Forelimb muscle (tissue), 1 donor: ENCODE results near the gene ITPKB. TPM values are rescaled to one million over a fixed set of nuclear protein-coding genes. Genes with fewer than 3 reads are reported as not detected.
"Not testable (repeated sequence)": the region's sequence is repeated elsewhere in the genome, so short reads cannot be mapped to it uniquely, and the experiment has no call there.

Experiments
- DNase-seq: peaks from one replicate; pipeline ENCODE4 v3.0.0-alpha.2; 2013; ENCODE audit warnings: low read depth
- polyA plus RNA-seq: library from polyadenylated mRNA; unstranded; fragments of 120-200 nt; gene quantifications from one replicate; pipeline ENCODE4 v1.2.1, GENCODE V29; 2013; ENCODE audit not compliant: insufficient read length

The ITPKB gene
- polyA plus RNA-seq, 1 donor, result 18.9 TPM

GRCh38 chr1:226652613-226653012, 86.5 kb downstream of the ITPKB start:
- no peak for DNase-seq

- no peak for DNase-seq
Measured at GRCh38 chr1:226651732-226652105, 87.4 kb downstream of the ITPKB start.

- no peak for DNase-seq
Measured at GRCh38 chr1:226651041-226651731, 87.9 kb downstream of the ITPKB start.

- DNase-seq, result no peak
Measured at GRCh38 chr1:226650236-226650841, 88.7 kb downstream of the ITPKB start.

- no peak for DNase-seq
Measured at GRCh38 chr1:226649780-226650179, 89.3 kb downstream of the ITPKB start.

- no peak for DNase-seq
Measured at GRCh38 chr1:226649244-226649643, 89.8 kb downstream of the ITPKB start.

- no peak for DNase-seq
Measured at GRCh38 chr1:226648421-226648820, 90.7 kb downstream of the ITPKB start.

- no peak for DNase-seq
Measured at GRCh38 chr1:226647719-226648118, 91.4 kb downstream of the ITPKB start.

GRCh38 chr1:226646870-226647449, 92.1 kb downstream of the ITPKB start:
- DNase-seq, result no peak

GRCh38 chr1:226646026-226646869, 92.8 kb downstream of the ITPKB start:
- no peak for DNase-seq

- no peak for DNase-seq
Measured at GRCh38 chr1:226645279-226645976, 93.7 kb downstream of the ITPKB start.

GRCh38 chr1:226644541-226645176, 94.4 kb downstream of the ITPKB start:
- DNase-seq, result no peak

- no peak for DNase-seq
Measured at GRCh38 chr1:226643611-226644540, 95.2 kb downstream of the ITPKB start.

- no peak for DNase-seq
Measured at GRCh38 chr1:226643177-226643576, 95.9 kb downstream of the ITPKB start.

- no peak for DNase-seq
Measured at GRCh38 chr1:226642421-226642820, 96.7 kb downstream of the ITPKB start.

GRCh38 chr1:226641671-226642231, 97.3 kb downstream of the ITPKB start:
- DNase-seq, result no peak

GRCh38 chr1:226640321-226641136, 98.6 kb downstream of the ITPKB start:
- no peak for DNase-seq

- no peak for DNase-seq
Measured at GRCh38 chr1:226639631-226640061, 99.4 kb downstream of the ITPKB start.

- not testable (repeated sequence) for DNase-seq
Measured at GRCh38 chr1:226639206-226639605, 99.9 kb downstream of the ITPKB start.
